Iris pigment epithelial cell (primary cell): ENCODE data around the gene KPNA6.
A peak's percentile ranks its signal among the peaks of the same experiment; 100 is the strongest.

Experiments used
- DNase-seq: peaks from one replicate; pipeline ENCODE4 v3.0.0-alpha.2; 2011; ENCODE audit warnings: low read depth

Gene KPNA6

GRCh38 chr1:32219022-32219421 lies 111.2 kb downstream of the KPNA6 start:
- no peak for DNase-seq

GRCh38 chr1:32220746-32221580 lies 113.1 kb downstream of the KPNA6 start:
- DNase-seq: no peak

DNA sequence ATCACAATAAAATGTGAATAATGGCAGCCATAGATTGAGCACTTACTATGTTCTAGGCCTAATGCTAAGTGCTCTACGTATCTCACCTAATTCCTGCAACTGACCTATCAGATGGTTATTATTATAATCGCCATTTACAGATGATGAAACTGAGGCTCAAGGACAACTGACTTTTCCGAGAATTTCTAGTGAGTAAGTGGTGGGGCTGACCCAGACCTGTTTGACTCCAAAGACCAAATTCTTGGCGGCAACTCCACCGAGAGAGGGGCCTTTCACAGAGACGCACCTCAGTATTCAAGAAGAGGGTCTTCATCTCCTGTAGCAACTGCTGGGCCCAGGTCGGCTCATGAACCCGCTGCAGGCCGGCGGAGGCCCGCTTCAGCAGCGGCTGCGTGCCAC lies 113.7 kb downstream of the KPNA6 start:
- no peak for DNase-seq

GRCh38 chr1:32221980-32222755 lies 114.3 kb downstream of the KPNA6 start, which contains the start of the genes EIF3I and TMEM234:
Gene EIF3I (plus strand): TSS chr1:32222407. CDS start chr1:32222442, 35 bp downstream.
Gene TMEM234 (minus strand): TSS chr1:32222353. CDS start chr1:32222322, 31 bp downstream.
- DNase-seq: peak; percentile 92

- no peak for DNase-seq
Observed at GRCh38 chr1:32223683-32224082, 115.8 kb downstream of the KPNA6 start.

- DNase-seq: no peak
Observed at GRCh38 chr1:32224285-32224684, 116.4 kb downstream of the KPNA6 start.
